Dendritic cell treated with granulocyte-macrophage colony-stimulating factor and Interleukin-4, amounts not matched to agents 40 ng/mL and 50 ng/mL, for 4 days (primary cell): ENCODE results near the gene RNF31.

Source experiments
- H3K27ac Mint-ChIP-seq: one replicate; pipeline ENCODE4 v1.8.0; 2022; ENCODE audit warnings: mild to moderate bottlenecking, mixed read lengths
- H3K27me3 Mint-ChIP-seq: one replicate; pipeline ENCODE4 v1.8.0; 2022; ENCODE audit warnings: mild to moderate bottlenecking, mixed read lengths
- H3K36me3 Mint-ChIP-seq: one replicate; pipeline ENCODE4 v1.8.0; 2022; ENCODE audit warnings: low read depth, mixed read lengths
- H3K4me1 Mint-ChIP-seq: one replicate; pipeline ENCODE4 v1.8.0; 2022; ENCODE audit warnings: low read depth, mixed read lengths
- H3K4me3 Mint-ChIP-seq: one replicate; pipeline ENCODE4 v1.8.0; 2022; ENCODE audit warnings: mild to moderate bottlenecking, moderate library complexity, mixed read lengths
- H3K9me3 Mint-ChIP-seq: one replicate; pipeline ENCODE4 v1.8.0; 2022; ENCODE audit warnings: mixed read lengths
- intact Hi-C: fragments of 100-400 bp; cut with micrococcal nuclease; formaldehyde crosslinking; loops from one replicate; pipeline ENCODE4 v1.15.0; 2022

The RNF31 gene

DNA sequence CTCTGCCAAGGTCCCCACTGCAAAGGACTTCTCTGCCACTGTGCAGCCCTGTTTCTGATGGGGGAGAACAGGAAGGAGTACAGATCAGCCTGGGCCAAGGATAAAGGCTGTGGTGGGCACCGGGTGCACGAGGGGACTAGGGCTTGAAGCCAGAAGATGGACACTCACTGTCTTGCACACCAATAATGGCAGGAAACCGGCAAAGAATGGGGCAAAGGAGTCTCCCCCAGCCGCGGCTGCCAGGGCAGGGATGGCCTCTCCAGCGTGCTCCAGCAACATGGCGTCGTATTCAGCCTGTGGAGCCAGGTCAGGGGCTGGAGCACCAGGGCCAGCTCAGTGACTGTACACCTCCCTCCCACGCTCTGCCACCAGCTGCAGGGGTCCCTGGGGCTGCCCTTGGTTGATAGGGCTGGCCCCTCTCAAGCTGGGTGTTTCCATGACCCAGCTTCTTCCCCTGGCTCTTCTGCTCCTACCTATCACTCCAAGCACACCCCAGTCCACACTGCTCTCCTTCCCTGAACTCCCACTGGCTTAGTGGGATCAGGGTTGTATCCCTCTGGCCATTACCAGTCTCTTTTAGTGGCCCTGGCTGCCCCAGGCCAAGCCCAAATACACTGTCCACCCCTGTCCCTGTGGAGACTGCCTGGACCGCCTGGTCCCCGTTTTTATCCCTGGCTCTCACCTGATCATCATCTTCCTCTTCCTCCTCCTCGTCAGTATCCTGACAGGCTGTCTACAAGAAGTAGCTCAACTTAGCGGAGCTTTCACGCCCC, 35.0 kb downstream of the RNF31 start:
- H3K27ac Mint-ChIP-seq = no peak overlapping the region
- intact Hi-C loops = no loop called here

DNA sequence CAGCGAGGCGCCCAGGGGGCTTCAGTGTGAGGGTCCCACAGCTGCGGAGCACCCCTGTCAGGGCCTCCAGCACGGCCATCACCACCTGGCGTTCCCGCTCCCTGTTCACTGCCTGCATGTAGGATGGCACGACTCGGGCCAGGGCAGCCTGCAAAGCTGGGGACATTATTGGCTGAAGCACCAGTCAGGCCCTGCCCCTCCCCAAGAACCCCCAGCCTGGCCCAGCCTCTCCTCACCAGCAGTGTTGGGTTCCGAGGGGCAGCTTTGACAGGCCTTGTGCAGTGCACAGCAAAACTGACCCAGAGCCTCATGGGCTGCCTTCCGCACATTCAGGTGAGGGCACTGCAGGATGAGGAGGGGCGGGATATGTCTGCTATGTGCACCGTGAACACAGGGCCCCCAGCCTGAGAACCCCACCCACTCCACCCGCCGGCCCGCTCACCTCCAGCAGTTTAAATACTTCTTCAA, 35.8 kb downstream of the RNF31 start:
- Mint-ChIP-seq H3K4me3 (no peak overlapping the region), H3K36me3 (peaks cover 92% of the 10 kb centered on the region), H3K4me1 (peaks cover 12% of the 10 kb centered on the region), H3K27ac (no peak overlapping the region), H3K27me3 (no peaks in the 10 kb centered on the region), H3K9me3 (no peaks in the 10 kb centered on the region)
- intact Hi-C loops = no loop called here

More for the DNA sequence above, 35.0 kb downstream of the RNF31 start:
- Mint-ChIP-seq H3K27me3 (no peaks in the 10 kb centered on the region), H3K4me1 (peaks cover 5% of the 10 kb centered on the region), H3K4me3 (no peak overlapping the region), H3K36me3 (peaks cover 99% of the 10 kb centered on the region), H3K9me3 (no peaks in the 10 kb centered on the region)

- H3K27me3 Mint-ChIP-seq = no peaks in the 10 kb centered on the region
- no peak overlapping the region for H3K27ac Mint-ChIP-seq
- peaks cover 84% of the 10 kb centered on the region for H3K36me3 Mint-ChIP-seq
Measured at GRCh38 chr14:24184104-24184970, 37.0 kb downstream of the RNF31 start.

GRCh38 chr14:24185026-24185425, 37.7 kb downstream of the RNF31 start:
- Mint-ChIP-seq H3K36me3 (peaks cover 81% of the 10 kb centered on the region), H3K4me3 (no peak overlapping the region), H3K27ac (no peak overlapping the region), H3K27me3 (no peaks in the 10 kb centered on the region), H3K4me1 (peaks cover 27% of the 10 kb centered on the region), H3K9me3 (no peaks in the 10 kb centered on the region)
- intact Hi-C loops = no loop called here

More at GRCh38 chr14:24184104-24184970, 37.0 kb downstream of the RNF31 start:
- H3K4me3 Mint-ChIP-seq = no peak overlapping the region
- H3K4me1 Mint-ChIP-seq = peaks cover 22% of the 10 kb centered on the region
- intact Hi-C loops = no loop called here
- no peaks in the 10 kb centered on the region for H3K9me3 Mint-ChIP-seq

DNA sequence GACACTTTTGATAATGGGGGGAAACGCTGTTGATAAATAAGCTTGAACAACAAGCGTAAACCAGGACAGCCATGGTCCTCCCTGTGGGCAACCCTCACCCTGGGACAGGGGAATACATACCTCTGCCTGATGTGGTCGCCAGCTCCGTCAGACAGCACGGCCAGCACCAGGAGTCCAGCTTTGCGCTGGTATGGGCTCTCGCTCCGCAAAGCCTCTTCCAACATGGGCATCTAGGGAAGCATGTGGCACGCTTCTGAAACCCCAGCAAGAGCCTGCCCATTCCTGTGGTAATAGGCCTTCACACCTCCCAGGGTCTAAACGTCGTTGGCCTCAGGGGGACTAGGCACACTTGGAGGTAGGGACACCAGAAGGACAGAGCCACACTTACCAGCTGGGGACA, 38.4 kb downstream of the RNF31 start:
- peaks cover 81% of the 10 kb centered on the region for H3K36me3 Mint-ChIP-seq
- H3K9me3 Mint-ChIP-seq = no peaks in the 10 kb centered on the region
- intact Hi-C loops = no loop called here
- H3K4me1 Mint-ChIP-seq = peaks cover 31% of the 10 kb centered on the region
- no peaks in the 10 kb centered on the region for H3K27me3 Mint-ChIP-seq
- H3K4me3 Mint-ChIP-seq = no peak overlapping the region
- no peak overlapping the region for H3K27ac Mint-ChIP-seq

DNA sequence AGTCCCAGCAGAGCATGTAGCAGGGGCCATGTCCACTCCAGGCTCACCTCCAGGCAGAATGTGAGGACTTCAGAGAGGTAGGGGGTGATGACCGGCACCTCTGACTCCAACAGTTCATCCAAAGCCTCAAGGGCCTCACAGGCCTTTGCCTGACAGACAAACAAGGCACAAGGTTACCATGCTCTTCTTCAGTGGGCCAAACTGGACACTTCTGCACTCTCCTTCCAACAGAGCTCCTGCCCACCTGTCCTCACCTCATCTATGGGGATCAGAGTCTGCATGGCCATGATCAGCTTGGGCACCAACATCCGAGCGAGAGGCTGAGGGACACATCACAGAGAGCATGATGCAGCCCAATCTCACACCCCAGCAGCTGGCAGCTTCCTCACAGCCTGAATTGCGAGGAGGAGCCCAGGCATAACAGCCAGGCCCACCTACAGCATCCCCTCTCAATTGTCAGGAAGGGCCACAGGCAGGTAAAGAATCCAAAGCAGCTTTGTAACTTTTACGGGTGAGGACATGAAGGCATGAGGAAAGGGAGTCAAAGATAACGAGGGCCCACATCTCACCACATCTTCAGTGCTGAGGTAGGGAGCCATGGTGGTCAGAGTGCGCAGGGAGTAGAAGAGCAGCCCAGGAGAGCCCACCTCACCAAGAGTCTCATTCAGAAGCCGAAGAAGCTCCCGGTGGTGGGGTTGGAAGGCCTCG, 39.7 kb downstream of the RNF31 start:
- H3K9me3 Mint-ChIP-seq = no peaks in the 10 kb centered on the region
- no peaks in the 10 kb centered on the region for H3K27me3 Mint-ChIP-seq
- H3K4me1 Mint-ChIP-seq = peaks cover 37% of the 10 kb centered on the region
- intact Hi-C loops = no loop called here
- H3K36me3 Mint-ChIP-seq = peaks cover 80% of the 10 kb centered on the region
- peak overlapping the region; percentile 81 for H3K27ac Mint-ChIP-seq
- H3K4me3 Mint-ChIP-seq = no peak overlapping the region

- H3K36me3 Mint-ChIP-seq = peaks cover 80% of the 10 kb centered on the region
- no peaks in the 10 kb centered on the region for H3K9me3 Mint-ChIP-seq
- H3K27me3 Mint-ChIP-seq = no peaks in the 10 kb centered on the region
- peak overlapping the region; percentile 81 for H3K27ac Mint-ChIP-seq
- peak overlapping the region; percentile 85 for H3K4me3 Mint-ChIP-seq
- intact Hi-C loops = no loop called here
- peaks cover 42% of the 10 kb centered on the region for H3K4me1 Mint-ChIP-seq
Measured at GRCh38 chr14:24187539-24187915, 40.2 kb downstream of the RNF31 start.

GRCh38 chr14:24188251-24189058, 41.2 kb downstream of the RNF31 start, which contains the start of gene IPO4:
TSS of gene IPO4 (minus strand) at chr14:24188816. CDS start at chr14:24188787, 29 bp downstream.
- H3K27ac Mint-ChIP-seq = peak within 1 kb of the TSS; percentile 81

DNA sequence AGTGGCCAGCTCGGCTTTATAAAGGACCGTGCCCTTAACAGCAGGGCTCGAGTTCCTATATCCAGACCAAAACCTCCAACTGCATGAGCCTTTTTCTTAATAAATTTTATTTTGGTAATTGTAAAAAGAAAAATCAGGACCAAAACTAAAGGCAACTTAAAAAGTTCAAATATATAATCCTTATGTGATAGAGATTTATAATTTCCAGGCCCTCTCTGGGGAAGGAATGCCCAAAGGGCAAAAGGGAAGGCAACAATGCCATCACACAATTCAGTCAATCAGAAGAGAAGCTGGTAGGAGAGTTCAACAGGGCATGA, 41.7 kb downstream of the RNF31 start:
- Mint-ChIP-seq H3K27ac (peak overlapping the region; percentile 81), H3K9me3 (no peaks in the 10 kb centered on the region), H3K4me3 (peak overlapping the region; percentile 85), H3K4me1 (peaks cover 50% of the 10 kb centered on the region), H3K27me3 (no peaks in the 10 kb centered on the region), H3K36me3 (peaks cover 73% of the 10 kb centered on the region)
- intact Hi-C loops = loop anchor here (2.0 kb wide), 1 partner anchor 42 kb away; the partner anchor contains the start of genes PSME2 and RNF31

More at GRCh38 chr14:24188251-24189058, 41.2 kb downstream of the RNF31 start, which contains the start of gene IPO4:
- Mint-ChIP-seq H3K4me3 (peak within 1 kb of the TSS; percentile 85), H3K4me1 (peaks cover 47% of the 10 kb centered on the region), H3K27me3 (no peaks in the 10 kb centered on the region), H3K9me3 (no peaks in the 10 kb centered on the region), H3K36me3 (peaks cover 78% of the 10 kb centered on the region)
- intact Hi-C loops = loop anchor here (1.0 to 2.0 kb wide), 3 partner anchors 42 to 74 kb away; partner anchors contain the start of genes DCAF11, GMPR2, NEDD8 and NRL

- intact Hi-C loops = loop anchor here (2.0 kb wide), 1 partner anchor 43 kb away; the partner anchor contains the start of genes PSME2 and RNF31
- Mint-ChIP-seq H3K36me3 (peaks cover 68% of the 10 kb centered on the region), H3K27ac (peak overlapping the region; percentile 81), H3K4me1 (peaks cover 54% of the 10 kb centered on the region), H3K4me3 (no peak overlapping the region), H3K9me3 (no peaks in the 10 kb centered on the region), H3K27me3 (no peaks in the 10 kb centered on the region)
Measured at GRCh38 chr14:24189460-24189859, 42.2 kb downstream of the RNF31 start.

DNA sequence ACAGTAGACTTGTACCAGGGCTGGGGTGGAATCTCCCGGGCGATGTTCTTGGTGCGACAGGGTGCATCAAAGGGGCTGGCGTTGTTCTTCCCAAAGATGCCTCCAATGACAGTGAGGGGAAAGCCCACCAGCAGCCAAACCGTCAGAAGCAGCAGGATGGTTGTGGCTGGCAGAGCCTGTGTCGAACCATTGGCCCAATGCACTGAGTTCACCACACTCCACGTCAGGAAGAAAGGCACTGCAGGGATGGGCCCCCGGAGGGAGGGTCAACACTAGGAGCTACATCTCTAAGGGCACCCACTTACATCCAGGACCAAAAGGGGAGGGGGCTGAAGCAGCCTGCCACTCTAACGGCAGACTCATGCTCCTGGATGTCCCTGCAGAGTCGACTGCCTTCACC, 43.1 kb downstream of the RNF31 start:
- intact Hi-C loops = no loop called here
- peaks cover 66% of the 10 kb centered on the region for H3K36me3 Mint-ChIP-seq
- H3K4me3 Mint-ChIP-seq = no peak overlapping the region
- no peaks in the 10 kb centered on the region for H3K27me3 Mint-ChIP-seq
- peaks cover 62% of the 10 kb centered on the region for H3K4me1 Mint-ChIP-seq
- H3K9me3 Mint-ChIP-seq = no peaks in the 10 kb centered on the region
- H3K27ac Mint-ChIP-seq = no peak overlapping the region

DNA sequence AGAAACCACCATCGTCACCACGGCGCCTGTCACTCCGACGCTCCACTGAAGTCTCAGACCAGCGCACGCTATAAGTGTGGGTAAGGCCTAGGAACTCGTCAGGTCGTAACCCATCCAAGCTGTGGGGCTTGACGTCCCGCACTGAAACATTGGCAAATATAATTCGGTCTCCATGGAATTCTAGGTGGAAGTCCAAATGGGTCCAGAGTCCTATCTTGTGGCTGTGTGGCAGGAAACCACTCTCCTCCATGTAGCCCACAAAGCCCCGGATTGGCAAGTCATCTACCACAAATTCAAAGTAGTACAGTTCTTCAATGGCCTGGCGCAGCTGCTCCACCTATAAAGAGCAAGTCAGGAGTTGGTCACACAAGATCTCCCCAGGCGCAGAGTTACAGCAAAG, 45.6 kb downstream of the RNF31 start:
- H3K9me3 Mint-ChIP-seq = no peaks in the 10 kb centered on the region
- intact Hi-C loops = no loop called here
- no peak overlapping the region for H3K4me3 Mint-ChIP-seq
- H3K4me1 Mint-ChIP-seq = peaks cover 66% of the 10 kb centered on the region
- H3K36me3 Mint-ChIP-seq = peaks cover 66% of the 10 kb centered on the region
- no peak overlapping the region for H3K27ac Mint-ChIP-seq
- H3K27me3 Mint-ChIP-seq = no peaks in the 10 kb centered on the region
